Measurements from ENCODE around the gene NADSYN1.

NADSYN1 gene

GRCh38 chr11:71548120-71548519 lies 95.1 kb downstream of the NADSYN1 start, which contains the start of gene KRTAP5-9:
Gene KRTAP5-9, plus strand, starts transcription at chr11:71548420. Its CDS starts 238 bp downstream, at chr11:71548658.
- H3K4me2 ChIP-seq (ENCODE audit: low read length): no peak within 1 kb of the TSS
- no peaks in the 10 kb centered on the region for H3K36me3 ChIP-seq (replicated peaks; ENCODE audit: low read depth, low read length)
- no peak within 1 kb of the TSS for H3K4me3 ChIP-seq (ENCODE audit: low read length)
- peaks cover 43% of the 10 kb centered on the region for H3K4me1 ChIP-seq (ENCODE audit: low read length)
- no peaks in the 10 kb centered on the region for H3K79me2 ChIP-seq (ENCODE audit: low read length)
- H3K9ac ChIP-seq (ENCODE audit: low read length): no peak within 1 kb of the TSS
- no peaks in the 10 kb centered on the region for H4K20me1 ChIP-seq (ENCODE audit: insufficient read depth, low read length)
- H3K27ac ChIP-seq (ENCODE audit: low read length): no peak within 1 kb of the TSS
- peaks cover 38% of the 10 kb centered on the region for H3K27me3 ChIP-seq (ENCODE audit: low read depth, low read length)
- no peak for TF ChIP-seq EZH2phosphoT487 (IDR thresholded peaks at IDR 0.05; ENCODE audit: low read depth)
- TF ChIP-seq CTCF (IDR thresholded peaks at IDR 0.05; ENCODE audit: low read depth, low read length): no peak
- no peaks in the 10 kb centered on the region for H3K9me3 ChIP-seq (ENCODE audit: insufficient read depth, low read length)
- H2AFZ ChIP-seq (ENCODE audit: low read depth, low read length): no peak within 1 kb of the TSS

- TF ChIP-seq CTCF (IDR thresholded peaks at IDR 0.05; ENCODE audit: low read depth, low read length) (no peak), EZH2phosphoT487 (IDR thresholded peaks at IDR 0.05; ENCODE audit: low read depth) (no peak)
- H3K9ac ChIP-seq (ENCODE audit: low read length): no peak overlapping the region
- no peak overlapping the region for H3K27ac ChIP-seq (ENCODE audit: low read length)
- H4K20me1 ChIP-seq (ENCODE audit: insufficient read depth, low read length): no peaks in the 10 kb centered on the region
- H3K4me2 ChIP-seq (ENCODE audit: low read length): no peak overlapping the region
- H3K9me3 ChIP-seq (ENCODE audit: insufficient read depth, low read length): no peaks in the 10 kb centered on the region
- H2AFZ ChIP-seq (ENCODE audit: low read depth, low read length): no peak overlapping the region
- H3K79me2 ChIP-seq (ENCODE audit: low read length): no peaks in the 10 kb centered on the region
- H3K4me3 ChIP-seq (ENCODE audit: low read length): no peak overlapping the region
- H3K27me3 ChIP-seq (ENCODE audit: low read depth, low read length): peaks cover 38% of the 10 kb centered on the region
- H3K36me3 ChIP-seq (replicated peaks; ENCODE audit: low read depth, low read length): no peaks in the 10 kb centered on the region
- H3K4me1 ChIP-seq (ENCODE audit: low read length): peaks cover 37% of the 10 kb centered on the region
Measured at GRCh38 chr11:71548716-71549151, 95.7 kb downstream of the NADSYN1 start.
